HG02884 (cell line): ENCODE results near the gene FOXL2.
A peak's percentile ranks its signal among the peaks of the same experiment; 100 is the strongest.

Source experiments
- ATAC-seq: cut with Tn5 transposase; IDR thresholded peaks from one replicate; pipeline ENCODE4 v1.9.1; 2021; ENCODE audit warnings: mild to moderate bottlenecking, moderate library complexity; ENCODE audit not compliant: unreplicated experiment

FOXL2 gene

GRCh38 chr3:138945709-138946662, 951 bp downstream of the FOXL2 start:
- no peak for ATAC-seq

GRCh38 chr3:138944929-138945708, 1.8 kb downstream of the FOXL2 start:
- ATAC-seq, result no peak

GRCh38 chr3:138944654-138944928, 2.3 kb downstream of the FOXL2 start:
- no peak for ATAC-seq

- no peak for ATAC-seq
These were observed 2.9 kb downstream of the FOXL2 start for GRCh38 chr3:138943724-138944653.

- no peak for ATAC-seq
These were observed 3.9 kb downstream of the FOXL2 start for GRCh38 chr3:138942861-138943623.

- no peak for ATAC-seq
These were observed 4.7 kb downstream of the FOXL2 start for GRCh38 chr3:138942271-138942670.

GRCh38 chr3:138941259-138941885, 5.6 kb downstream of the FOXL2 start:
- no peak for ATAC-seq

- ATAC-seq, result no peak
These were observed 6.5 kb downstream of the FOXL2 start for GRCh38 chr3:138940446-138940845.

- no peak for ATAC-seq
These were observed 7.2 kb downstream of the FOXL2 start for GRCh38 chr3:138939561-138940241.

- no peak for ATAC-seq
These were observed 7.9 kb downstream of the FOXL2 start for GRCh38 chr3:138938877-138939560.

GRCh38 chr3:138938056-138938876, 8.7 kb downstream of the FOXL2 start:
- no peak for ATAC-seq

- no peak for ATAC-seq
These were observed 9.3 kb downstream of the FOXL2 start for GRCh38 chr3:138937690-138938055.

GRCh38 chr3:138936741-138937689, 9.9 kb downstream of the FOXL2 start:
- no peak for ATAC-seq

GRCh38 chr3:138935863-138936740, 10.8 kb downstream of the FOXL2 start:
- ATAC-seq, result peak; percentile 74

- no peak for ATAC-seq
These were observed 11.5 kb downstream of the FOXL2 start for GRCh38 chr3:138935505-138935862.
